Right cardiac atrium (tissue), 5 donors: ENCODE results near the gene ZBTB20. TPM values are rescaled to one million over a fixed set of nuclear protein-coding genes. Genes with fewer than 3 reads are reported as not detected.

Experiments used
- ATAC-seq, 2 donors: fragments of 200-7000 bp; cut with Tn5 transposase; one replicate each; pipeline versions ENCODE4 v1.8.0 to v1.9.1; 2020; ENCODE audit warnings: moderate library complexity in 2 of 2, mild to moderate bottlenecking in 1 of 2
- DNase-seq, 3 donors: peaks; one replicate each; pipeline ENCODE4 v3.0.0-alpha.2; 2020
- H3K27ac ChIP-seq: one replicate; pipeline ENCODE4 v1.5.1; 2013; ENCODE audit warnings: mild to moderate bottlenecking, low read length, control low read depth, moderate library complexity
- H3K27me3 ChIP-seq: one replicate; pipeline ENCODE4 v1.6.1; 2013; ENCODE audit not compliant: control insufficient read depth, insufficient read depth
- H3K4me1 ChIP-seq: one replicate; pipeline ENCODE4 v1.6.1; 2013; ENCODE audit warnings: low read length; ENCODE audit not compliant: control insufficient read depth, insufficient read depth
- H3K4me3 ChIP-seq: one replicate; pipeline ENCODE4 v1.5.1; 2013; ENCODE audit warnings: low read length, control low read depth
- H3K9me3 ChIP-seq: one replicate; pipeline ENCODE4 v1.6.1; 2013; ENCODE audit warnings: low read length; ENCODE audit not compliant: control insufficient read depth
- WGBS: extraction: QIAGEN DNeasy Blood & Tissue Kit; methylation state at CpG from one replicate; pipeline ENCODE4 v1.1.7; 2013; 5-methylcytosine and 5-hydroxymethylcytosine counted together
- intact Hi-C, 4 donors: fragments of 100-400 bp; cut with DNase I; formaldehyde crosslinking; loops; one replicate each; pipeline versions ENCODE4 v1.11.0 to v1.14.0; 2022 to 2023
- polyA plus RNA-seq: library from polyadenylated mRNA; stranded (reverse); fragments of 200-250 nt; gene quantifications from one replicate; pipeline ENCODE4 v1.2.3, GENCODE V29; 2013
- total RNA-seq, 4 donors: library from RNA; stranded (reverse); fragmentation: NEBNext Ultra II Directional; extraction: Animal tissue kit (Norgen Biotek cat#: 25700); gene quantifications; one replicate each; pipeline ENCODE4 v1.2.1, GENCODE V29; 2021
- donor health status: healthy with polysubstance abuse.
- donor health status: DM: no; HTN: yes; CAD: no.
- donor health status: DM: no; HTN: no; CAD: no.
- donor health status: DM: no; HTN: yes; CAD: no; lungs with severe emphysema.
- donor health status: DM: yes; HTN: yes; CAD: no.

The ZBTB20 gene
- total and polyA plus RNA-seq, 5 donors: 6.5 to 87.9 (median 75.5) TPM

- Histone ChIP-seq H3K27me3 (no peaks in the 10 kb centered on the region), H3K4me3 (no peak overlapping the region), H3K4me1 (peaks cover 14% of the 10 kb centered on the region), H3K27ac (no peak overlapping the region), H3K9me3 (no peaks in the 10 kb centered on the region)
- DNase-seq (no peak), ATAC-seq (peak in 1 of 2 donors; percentile 47)
- WGBS: 62% methylated on average over 9 of the region's 9 CpGs
- intact Hi-C loops: no loop called here
Measured at GRCh38 chr3:114375608-114376421, 771.3 kb downstream of the ZBTB20 start.

DNA sequence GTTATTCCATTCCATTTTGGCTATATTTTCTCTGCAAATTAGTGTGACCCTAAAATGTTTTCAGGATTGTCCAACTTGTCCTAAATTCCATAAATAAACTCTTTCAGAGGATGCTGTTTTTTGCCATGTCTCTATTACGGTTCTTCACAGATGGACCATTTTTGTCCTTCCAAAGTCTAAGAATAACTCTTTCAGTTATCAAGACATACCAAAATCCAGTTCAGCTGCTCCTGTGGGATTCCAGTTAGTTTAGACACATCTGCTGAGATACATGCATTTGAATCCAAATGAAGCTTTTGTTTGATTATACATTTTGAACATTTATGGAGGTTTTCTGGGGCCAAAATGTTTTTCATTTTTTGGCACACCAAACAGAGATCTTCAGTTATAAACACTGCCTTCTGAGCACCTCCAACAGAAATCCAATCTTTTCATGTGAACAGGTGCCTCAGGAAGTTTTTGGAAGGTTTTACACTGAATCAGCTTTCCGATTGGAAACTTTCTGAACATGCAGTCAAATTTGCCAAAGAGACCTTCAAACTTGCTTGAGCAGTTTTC is 772.6 kb downstream of the ZBTB20 start:
- DNase-seq: no peak
- H3K4me1 ChIP-seq: peaks cover 11% of the 10 kb centered on the region
- H3K27ac ChIP-seq: no peak overlapping the region
- H3K27me3 ChIP-seq: no peaks in the 10 kb centered on the region
- 47% methylated on average over 2 of the region's 2 CpGs for WGBS
- no peaks in the 10 kb centered on the region for H3K9me3 ChIP-seq
- no peak overlapping the region for H3K4me3 ChIP-seq
- no peak for ATAC-seq
- intact Hi-C loops: no loop called here

GRCh38 chr3:114370537-114371174 is 776.4 kb downstream of the ZBTB20 start:
- Histone ChIP-seq H3K4me1 (peaks cover 1% of the 10 kb centered on the region), H3K4me3 (no peak overlapping the region), H3K9me3 (no peaks in the 10 kb centered on the region), H3K27ac (no peak overlapping the region), H3K27me3 (no peaks in the 10 kb centered on the region)
- intact Hi-C loops: no loop called here
- whole genome bisulfite sequencing: 67% methylated on average over 3 of the region's 3 CpGs
- ATAC-seq: no peak
- no peak for DNase-seq

GRCh38 chr3:114365909-114366308 is 781.2 kb downstream of the ZBTB20 start:
- Histone ChIP-seq H3K4me1 (peaks cover 2% of the 10 kb centered on the region), H3K9me3 (no peaks in the 10 kb centered on the region), H3K27me3 (no peaks in the 10 kb centered on the region), H3K4me3 (no peak overlapping the region), H3K27ac (no peak overlapping the region)
- ATAC-seq (no peak), DNase-seq (no peak)
- intact Hi-C loops: no loop called here
- 77% methylated on average over 3 of the region's 3 CpGs for WGBS

DNA sequence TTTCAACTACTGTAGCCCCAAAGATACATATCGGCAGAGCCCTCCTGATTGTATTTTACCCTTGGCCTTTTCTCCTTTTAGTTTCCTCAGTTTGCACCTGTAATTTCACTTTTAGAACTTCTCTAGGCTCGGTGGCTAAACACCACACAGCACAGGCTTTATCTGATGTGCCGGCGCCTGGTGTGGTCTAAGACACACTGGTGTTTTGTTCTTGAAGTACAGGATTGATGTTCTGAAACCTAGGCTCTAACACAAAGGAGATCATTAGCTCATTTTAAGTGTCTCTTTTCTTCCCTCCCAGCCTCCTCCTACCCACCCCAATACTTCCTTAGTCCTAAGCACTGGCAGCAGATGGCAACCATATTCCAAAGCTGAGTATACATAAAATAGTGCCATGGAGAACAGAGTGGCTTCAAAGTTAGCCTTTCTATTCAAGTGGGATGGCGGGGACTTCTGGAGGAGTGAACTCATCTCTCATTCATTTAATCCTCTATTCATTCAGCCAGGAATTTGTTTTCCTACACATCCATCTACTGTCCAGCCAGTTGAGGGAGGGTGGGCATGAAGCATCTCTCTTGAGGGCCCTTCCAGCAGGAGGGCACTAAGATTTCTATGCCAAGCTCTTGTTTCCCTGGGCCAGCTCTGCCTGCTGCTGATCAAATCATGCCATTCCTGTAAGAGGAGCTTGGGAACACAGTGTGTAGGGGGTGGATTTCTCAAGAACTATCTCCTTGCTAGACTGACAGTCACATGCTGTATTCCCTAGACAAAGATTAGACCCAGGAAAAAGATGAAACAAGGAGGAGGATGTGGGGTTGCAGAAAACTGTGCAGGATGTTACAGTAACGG is 782.1 kb downstream of the ZBTB20 start:
- WGBS: 68% methylated on average over 6 of the region's 6 CpGs
- no peak for DNase-seq
- Histone ChIP-seq H3K4me1 (peaks cover 2% of the 10 kb centered on the region), H3K27ac (peak overlapping the region; percentile 1), H3K9me3 (no peaks in the 10 kb centered on the region), H3K27me3 (no peaks in the 10 kb centered on the region), H3K4me3 (no peak overlapping the region)
- intact Hi-C loops: no loop called here
- ATAC-seq: peak; percentile 17 to 36

- Histone ChIP-seq H3K4me3 (no peak overlapping the region), H3K27me3 (no peaks in the 10 kb centered on the region), H3K4me1 (peaks cover 2% of the 10 kb centered on the region), H3K27ac (peak overlapping the region; percentile 74), H3K9me3 (no peaks in the 10 kb centered on the region)
- intact Hi-C loops: loop anchor here in 1 of 4 donors (2.0 kb wide), 1 partner anchor 49 kb away; no protein-coding TSS in a partner anchor
- ATAC-seq (peak; percentile 80 to 82), DNase-seq (no peak)
- WGBS: 34% methylated on average over 1 of the region's 1 CpG
Measured at GRCh38 chr3:114363554-114364202, 783.4 kb downstream of the ZBTB20 start.

DNA sequence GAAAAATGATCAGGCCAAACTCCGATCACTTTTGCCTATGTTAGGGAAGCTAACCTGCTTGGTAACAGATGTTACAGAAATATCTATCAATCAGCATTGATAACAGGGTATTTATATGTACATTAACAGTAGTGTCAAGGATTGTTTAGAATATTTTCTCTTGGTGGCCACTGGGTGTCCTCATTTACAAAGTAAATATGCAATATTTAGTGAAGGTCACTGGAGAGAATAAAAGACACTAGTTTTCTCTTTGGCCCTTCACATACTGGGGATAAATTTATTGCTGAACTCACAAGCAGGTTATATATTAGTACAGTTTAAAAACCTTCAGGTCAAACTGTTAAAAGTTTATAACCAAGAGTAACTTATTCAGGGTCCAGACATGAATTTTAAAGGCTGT is 784.3 kb downstream of the ZBTB20 start:
- ATAC-seq: peak in 1 of 2 donors; percentile 49
- Histone ChIP-seq H3K9me3 (no peaks in the 10 kb centered on the region), H3K27me3 (no peaks in the 10 kb centered on the region), H3K4me1 (peaks cover 2% of the 10 kb centered on the region), H3K27ac (no peak overlapping the region), H3K4me3 (no peak overlapping the region)
- no peak for DNase-seq
- intact Hi-C loops: loop anchor here in 1 of 4 donors (2.0 kb wide), 1 partner anchor 50 kb away; no protein-coding TSS in a partner anchor
- 87% methylated on average over 1 of the region's 1 CpG for WGBS

- Histone ChIP-seq H3K4me3 (no peak overlapping the region), H3K27ac (peak overlapping the region; percentile 19), H3K4me1 (peaks cover 5% of the 10 kb centered on the region), H3K9me3 (no peaks in the 10 kb centered on the region), H3K27me3 (no peaks in the 10 kb centered on the region)
- intact Hi-C loops: no loop called here
- ATAC-seq (no peak), DNase-seq (no peak)
Measured at GRCh38 chr3:114361391-114361790, 785.7 kb downstream of the ZBTB20 start.

GRCh38 chr3:114356525-114356924 is 790.6 kb downstream of the ZBTB20 start:
- Histone ChIP-seq H3K9me3 (no peaks in the 10 kb centered on the region), H3K4me1 (peaks cover 3% of the 10 kb centered on the region), H3K27ac (no peak overlapping the region), H3K4me3 (no peak overlapping the region), H3K27me3 (no peaks in the 10 kb centered on the region)
- WGBS: 81% methylated on average over 1 of the region's 1 CpG
- no peak for ATAC-seq
- intact Hi-C loops: no loop called here
- no peak for DNase-seq

DNA sequence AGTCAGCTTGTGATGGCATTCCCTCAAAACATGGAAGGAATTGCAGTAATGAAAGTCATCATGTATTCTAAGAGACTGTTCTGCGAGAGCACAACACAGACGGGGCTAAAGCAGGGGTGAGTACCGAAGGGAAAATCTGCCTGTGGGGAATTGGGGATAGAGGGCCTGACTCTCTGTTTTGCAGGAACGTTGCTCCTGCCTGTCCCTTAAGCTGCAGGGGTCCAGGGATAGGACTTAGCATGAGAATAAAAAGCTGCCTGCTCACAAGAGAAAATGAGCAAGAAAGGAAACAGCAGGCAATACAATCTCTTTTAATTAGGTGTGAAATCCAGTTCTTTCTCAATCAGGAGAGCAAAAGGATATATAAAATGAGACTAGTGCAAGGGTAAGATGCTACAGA is 791.0 kb downstream of the ZBTB20 start:
- intact Hi-C loops: no loop called here

More for the DNA sequence above, 791.0 kb downstream of the ZBTB20 start:
- no peak overlapping the region for H3K27ac ChIP-seq
- no peak overlapping the region for H3K4me3 ChIP-seq
- H3K9me3 ChIP-seq: no peaks in the 10 kb centered on the region
- DNase-seq: no peak
- H3K27me3 ChIP-seq: no peaks in the 10 kb centered on the region
- 55% methylated on average over 4 of the region's 4 CpGs for WGBS
- H3K4me1 ChIP-seq: peaks cover 3% of the 10 kb centered on the region
- ATAC-seq: no peak
